Aorta (tissue), 5 donors: ENCODE measurements around the gene SOX11. TPM values are rescaled to one million over a fixed set of nuclear protein-coding genes. Genes with fewer than 3 reads are reported as not detected.

Source experiments
- ATAC-seq: fragments of 200-7000 bp; cut with Tn5 transposase; one replicate; pipeline ENCODE4 v1.9.1; 2022; ENCODE audit warnings: moderate library complexity; ENCODE audit not compliant: low FRiP score
- DNase-seq, 2 donors: peaks; one replicate each; pipeline ENCODE4 v3.0.0-alpha.2; 2020
- H3K27ac ChIP-seq, 2 donors: one replicate each; pipeline ENCODE4 v1.5.1; 2013; ENCODE audit warnings: low read length in 2 of 2, mild to moderate bottlenecking in 2 of 2, moderate library complexity in 2 of 2, control low read depth in 1 of 2, inconsistent platforms in 1 of 2, low read depth in 1 of 2
- H3K27me3 ChIP-seq, 2 donors: one replicate each; pipeline ENCODE4 v1.6.1; 2013; ENCODE audit warnings: control low read depth in 1 of 2, low read length in 1 of 2, mild to moderate bottlenecking in 1 of 2, moderate library complexity in 1 of 2; ENCODE audit not compliant: insufficient read depth in 2 of 2, control insufficient read depth in 1 of 2
- H3K36me3 ChIP-seq, 2 donors: one replicate each; pipeline ENCODE4 v1.6.1; 2013; ENCODE audit warnings: control low read depth in 1 of 2, low read length in 1 of 2, mild to moderate bottlenecking in 1 of 2; ENCODE audit not compliant: insufficient read depth in 2 of 2, control insufficient read depth in 1 of 2
- H3K4me1 ChIP-seq, 2 donors: one replicate each; pipeline ENCODE4 v1.6.1; 2013; ENCODE audit warnings: low read length in 2 of 2, control low read depth in 1 of 2, mild to moderate bottlenecking in 1 of 2, moderate library complexity in 1 of 2; ENCODE audit not compliant: insufficient read depth in 2 of 2, control insufficient read depth in 1 of 2
- H3K4me3 ChIP-seq, 2 donors: one replicate each; pipeline ENCODE4 v1.5.1; 2013; ENCODE audit warnings: low read length in 2 of 2, control low read depth in 1 of 2, mild to moderate bottlenecking in 1 of 2
- H3K9me3 ChIP-seq: one replicate; pipeline ENCODE4 v1.6.1; 2013; ENCODE audit warnings: mild to moderate bottlenecking, low read length; ENCODE audit not compliant: control insufficient read depth
- WGBS, 2 donors: extraction: QIAGEN DNeasy Blood & Tissue Kit; methylation state at CpG; one replicate each; pipeline ENCODE4 v1.1.7; 2013; 5-methylcytosine and 5-hydroxymethylcytosine counted together
- intact Hi-C, 2 donors: fragments of 100-400 bp; cut with DNase I; formaldehyde crosslinking; loops; one replicate each; pipeline versions ENCODE4 v1.14.2 to v1.15.0; 2022
- polyA plus RNA-seq, 2 donors: library from polyadenylated mRNA; stranded (reverse); fragments of 200-250 nt; gene quantifications; one replicate each; pipeline ENCODE4 v1.2.3, GENCODE V29; 2013
- total RNA-seq, 2 donors: library from RNA; stranded (reverse); fragmentation: NEBNext Ultra II Directional; extraction: Animal tissue kit (Norgen Biotek cat#: 25700); gene quantifications; one replicate each; pipeline ENCODE4 v1.2.1, GENCODE V29; 2021
- donor health status: healthy with polysubstance abuse.
- donor health status: Bipolar disorder and iron deficiency.
- donor health status: DM: no; HTN: no; CAD: no.
- donor health status: DM: no; HTN: no; CAD: no.
- donor health status: DM: yes; HTN: yes; CAD: no.

The SOX11 gene
- total and polyA plus RNA-seq, 4 donors, result 0.03 TPM; not detected in 3

- H3K27ac ChIP-seq, result no peak overlapping the region
- ATAC-seq, result no peak
- intact Hi-C loops, result no loop called here
- no peaks in the 10 kb centered on the region for H3K36me3 ChIP-seq
- H3K9me3 ChIP-seq, result no peaks in the 10 kb centered on the region
- no peak overlapping the region for H3K4me3 ChIP-seq
- WGBS, 2 donors, result 45 to 53% methylated on average over 5 of the region's 5 CpGs
- H3K4me1 ChIP-seq, result no peaks in the 10 kb centered on the region
- no peak for DNase-seq
- H3K27me3 ChIP-seq, result peaks cover 0 to 3% of the 10 kb centered on the region in 2 donors
Measured at GRCh38 chr2:5686536-5686935, 5.6 kb upstream of the SOX11 start.

GRCh38 chr2:5689750-5690149 is 2.4 kb upstream of the SOX11 start:
- Histone ChIP-seq H3K27ac (no peak overlapping the region), H3K9me3 (no peaks in the 10 kb centered on the region), H3K36me3 (no peaks in the 10 kb centered on the region), H3K27me3 (peaks cover 0 to 3% of the 10 kb centered on the region in 2 donors), H3K4me3 (no peak overlapping the region), H3K4me1 (no peaks in the 10 kb centered on the region)
- intact Hi-C loops, result no loop called here
- DNase-seq (no peak), ATAC-seq (no peak)
- WGBS, 2 donors, result 68 to 71% methylated on average over 8 of the region's 8 CpGs

- Histone ChIP-seq H3K27ac (no peak overlapping the region), H3K4me3 (no peak overlapping the region), H3K9me3 (no peaks in the 10 kb centered on the region), H3K27me3 (peaks cover 0 to 3% of the 10 kb centered on the region in 2 donors), H3K4me1 (no peaks in the 10 kb centered on the region), H3K36me3 (no peaks in the 10 kb centered on the region)
- ATAC-seq (no peak), DNase-seq (no peak)
- intact Hi-C loops, result no loop called here
- WGBS, 2 donors, result 27 to 33% methylated on average over 8 of the region's 8 CpGs
Measured at GRCh38 chr2:5690286-5690685, 1.9 kb upstream of the SOX11 start.

- DNase-seq, result no peak
- Histone ChIP-seq H3K4me1 (no peaks in the 10 kb centered on the region), H3K27ac (no peak overlapping the region), H3K4me3 (no peak overlapping the region), H3K9me3 (no peaks in the 10 kb centered on the region), H3K27me3 (peaks cover 0 to 3% of the 10 kb centered on the region in 2 donors), H3K36me3 (no peaks in the 10 kb centered on the region)
- WGBS, 2 donors, result 6 to 8% methylated on average over 25 of the region's 25 CpGs
- intact Hi-C loops, result no loop called here
- ATAC-seq, result no peak
Measured at GRCh38 chr2:5690718-5691220, 1.4 kb upstream of the SOX11 start.

- Histone ChIP-seq H3K9me3 (no peaks in the 10 kb centered on the region), H3K4me3 (no peak overlapping the region), H3K27me3 (peaks cover 0 to 3% of the 10 kb centered on the region in 2 donors), H3K36me3 (no peaks in the 10 kb centered on the region), H3K27ac (no peak overlapping the region), H3K4me1 (no peaks in the 10 kb centered on the region)
- ATAC-seq (no peak), DNase-seq (no peak)
- 1% methylated on average over 56 to 83 of the region's 83 CpGs for WGBS, 2 donors
- intact Hi-C loops, result no loop called here
Measured at GRCh38 chr2:5691221-5691984, 781 bp upstream of the SOX11 start.

- H3K9me3 ChIP-seq, result no peaks in the 10 kb centered on the region
- H3K36me3 ChIP-seq, result no peaks in the 10 kb centered on the region
- WGBS, 2 donors, result 1 to 2% methylated on average over 65 to 69 of the region's 69 CpGs
- no peaks in the 10 kb centered on the region for H3K4me1 ChIP-seq
- no peak overlapping the region for H3K27ac ChIP-seq
- ATAC-seq, result no peak
- no peak for DNase-seq
- no peak overlapping the region for H3K4me3 ChIP-seq
- H3K27me3 ChIP-seq, result peaks cover 0 to 3% of the 10 kb centered on the region in 2 donors
- intact Hi-C loops, result no loop called here
Measured at GRCh38 chr2:5692561-5693286, 540 bp downstream of the SOX11 start.

- Histone ChIP-seq H3K4me3 (no peak overlapping the region), H3K27me3 (peaks cover 0 to 3% of the 10 kb centered on the region in 2 donors), H3K27ac (no peak overlapping the region), H3K36me3 (no peaks in the 10 kb centered on the region), H3K9me3 (no peaks in the 10 kb centered on the region), H3K4me1 (no peaks in the 10 kb centered on the region)
- WGBS, 2 donors, result 1 to 2% methylated on average over 85 to 102 of the region's 102 CpGs
- DNase-seq (no peak), ATAC-seq (no peak)
- intact Hi-C loops, result no loop called here
Measured at GRCh38 chr2:5693287-5694201, 1.4 kb downstream of the SOX11 start.

- no peaks in the 10 kb centered on the region for H3K36me3 ChIP-seq
- H3K4me3 ChIP-seq, result no peak overlapping the region
- no peaks in the 10 kb centered on the region for H3K4me1 ChIP-seq
- WGBS, 2 donors, result 30 to 32% methylated on average over 9 of the region's 9 CpGs
- intact Hi-C loops, result no loop called here
- H3K27ac ChIP-seq, result no peak overlapping the region
- no peak for DNase-seq
- H3K27me3 ChIP-seq, result peaks cover 0 to 3% of the 10 kb centered on the region in 2 donors
- no peak for ATAC-seq
- H3K9me3 ChIP-seq, result no peaks in the 10 kb centered on the region
Measured at GRCh38 chr2:5694306-5694705, 2.1 kb downstream of the SOX11 start.
